ENCODE results near the gene ROR1.
A peak's percentile ranks its signal among the peaks of the same experiment; 100 is the strongest.

The ROR1 gene

GRCh38 chr1:64039390-64039926 lies 265.6 kb downstream of the ROR1 start (continued):
- peak; percentile 62 for TF ChIP-seq PATZ1 (tag by site-specific recombination; IDR thresholded peaks at IDR 0.05)
- no peak for TF ChIP-seq ZNF404 (tag by site-specific recombination; IDR thresholded peaks at IDR 0.05)
- no peak for TF ChIP-seq ZNF362 (tag by site-specific recombination; IDR thresholded peaks at IDR 0.05)
- TF ChIP-seq, protein P1, sequence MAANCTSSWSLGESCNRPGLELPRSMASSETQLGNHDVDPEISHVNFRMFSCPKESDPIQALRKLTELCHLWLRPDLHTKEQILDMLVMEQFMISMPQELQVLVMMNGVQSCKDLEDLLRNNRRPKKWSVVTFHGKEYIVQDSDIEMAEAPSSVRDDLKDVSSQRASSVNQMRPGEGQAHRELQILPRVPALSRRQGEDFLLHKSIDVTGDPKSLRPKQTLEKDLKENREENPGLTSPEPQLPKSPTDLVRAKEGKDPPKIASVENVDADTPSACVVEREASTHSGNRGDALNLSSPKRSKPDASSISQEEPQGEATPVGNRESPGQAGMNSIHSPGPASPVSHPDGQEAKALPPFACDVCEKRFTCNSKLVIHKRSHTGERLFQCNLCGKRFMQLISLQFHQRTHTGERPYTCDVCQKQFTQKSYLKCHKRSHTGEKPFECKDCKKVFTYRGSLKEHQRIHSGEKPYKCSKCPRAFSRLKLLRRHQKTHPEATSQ (tag by site-specific recombination; IDR thresholded peaks at IDR 0.05): no peak
- TF ChIP-seq ZBTB6 (tag by site-specific recombination; IDR thresholded peaks at IDR 0.05): no peak
- TF ChIP-seq, protein P2, sequence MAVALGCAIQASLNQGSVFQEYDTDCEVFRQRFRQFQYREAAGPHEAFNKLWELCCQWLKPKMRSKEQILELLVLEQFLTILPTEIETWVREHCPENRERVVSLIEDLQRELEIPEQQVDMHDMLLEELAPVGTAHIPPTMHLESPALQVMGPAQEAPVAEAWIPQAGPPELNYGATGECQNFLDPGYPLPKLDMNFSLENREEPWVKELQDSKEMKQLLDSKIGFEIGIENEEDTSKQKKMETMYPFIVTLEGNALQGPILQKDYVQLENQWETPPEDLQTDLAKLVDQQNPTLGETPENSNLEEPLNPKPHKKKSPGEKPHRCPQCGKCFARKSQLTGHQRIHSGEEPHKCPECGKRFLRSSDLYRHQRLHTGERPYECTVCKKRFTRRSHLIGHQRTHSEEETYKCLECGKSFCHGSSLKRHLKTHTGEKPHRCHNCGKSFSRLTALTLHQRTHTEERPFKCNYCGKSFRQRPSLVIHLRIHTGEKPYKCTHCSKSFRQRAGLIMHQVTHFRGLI (tag by site-specific recombination; IDR thresholded peaks at IDR 0.05): peak; percentile 53; the same call in 1 of the 2 replicates
- TF ChIP-seq ZNF521 (tag by site-specific recombination; IDR thresholded peaks at IDR 0.05): no peak
- TF ChIP-seq, protein P3, sequence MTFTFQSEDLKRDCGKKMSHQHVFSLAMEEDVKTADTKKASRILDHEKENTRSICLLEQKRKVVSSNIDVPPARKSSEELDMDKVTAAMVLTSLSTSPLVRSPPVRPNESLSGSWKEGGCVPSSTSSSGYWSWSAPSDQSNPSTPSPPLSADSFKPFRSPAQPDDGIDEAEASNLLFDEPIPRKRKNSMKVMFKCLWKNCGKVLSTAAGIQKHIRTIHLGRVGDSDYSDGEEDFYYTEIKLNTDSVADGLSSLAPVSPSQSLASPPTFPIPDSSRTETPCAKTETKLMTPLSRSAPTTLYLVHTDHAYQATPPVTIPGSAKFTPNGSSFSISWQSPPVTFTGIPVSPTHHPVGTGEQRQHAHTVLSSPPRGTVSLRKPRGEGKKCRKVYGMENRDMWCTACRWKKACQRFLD (tag by site-specific recombination; IDR thresholded peaks at IDR 0.05): no peak
- TF ChIP-seq ZNF324 (tag by site-specific recombination; IDR thresholded peaks at IDR 0.05): peak; percentile 75
- TF ChIP-seq ZNF529 (tag by site-specific recombination; IDR thresholded peaks at IDR 0.05; ENCODE audit: insufficient replicate concordance): no peak
- peak; percentile 95 for TF ChIP-seq ZNF600 (tag by site-specific recombination; IDR thresholded peaks at IDR 0.05)
- TF ChIP-seq YY1 (tag by site-specific recombination; IDR thresholded peaks at IDR 0.05): no peak
- peak; percentile 49 for TF ChIP-seq ZNF335 (tag by site-specific recombination; conservative IDR thresholded peaks at IDR 0.05)
- TF ChIP-seq ZNF555 (tag by site-specific recombination; conservative IDR thresholded peaks at IDR 0.05): no peak
- TF ChIP-seq ZNF394 (tag by site-specific recombination; IDR thresholded peaks at IDR 0.05; ENCODE audit: borderline replicate concordance): peak; percentile 74; the same call in 1 of the 2 replicates
- no peak for TF ChIP-seq ZNF132 (tag by site-specific recombination; IDR thresholded peaks at IDR 0.05; ENCODE audit: borderline replicate concordance)
- TF ChIP-seq, protein P4, sequence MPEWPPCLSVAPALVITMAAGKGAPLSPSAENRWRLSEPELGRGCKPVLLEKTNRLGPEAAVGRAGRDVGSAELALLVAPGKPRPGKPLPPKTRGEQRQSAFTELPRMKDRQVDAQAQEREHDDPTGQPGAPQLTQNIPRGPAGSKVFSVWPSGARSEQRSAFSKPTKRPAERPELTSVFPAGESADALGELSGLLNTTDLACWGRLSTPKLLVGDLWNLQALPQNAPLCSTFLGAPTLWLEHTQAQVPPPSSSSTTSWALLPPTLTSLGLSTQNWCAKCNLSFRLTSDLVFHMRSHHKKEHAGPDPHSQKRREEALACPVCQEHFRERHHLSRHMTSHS (tag by site-specific recombination; IDR thresholded peaks at IDR 0.05): no peak
- TF ChIP-seq ZNF837 (tag by site-specific recombination; IDR thresholded peaks at IDR 0.05): no peak
- no peak for TF ChIP-seq ZNF777 (tag by site-specific recombination; IDR thresholded peaks at IDR 0.05; ENCODE audit: borderline replicate concordance)
- TF ChIP-seq ZNF398 (tag by site-specific recombination; IDR thresholded peaks at IDR 0.05): no peak
- TF ChIP-seq ZNF791 (tag by site-specific recombination; IDR thresholded peaks at IDR 0.05): no peak
- TF ChIP-seq ZNF174 (tag by site-specific recombination; IDR thresholded peaks at IDR 0.05): no peak
- no peak for TF ChIP-seq ZNF624 (tag by site-specific recombination; IDR thresholded peaks at IDR 0.05)
- peak; percentile 97 for TF ChIP-seq ZNF692 (tag by site-specific recombination; IDR thresholded peaks at IDR 0.05)
- TF ChIP-seq ZNF785 (tag by site-specific recombination; IDR thresholded peaks at IDR 0.05): no peak
- TF ChIP-seq ZNF76 (tag by site-specific recombination; IDR thresholded peaks at IDR 0.05; ENCODE audit: borderline replicate concordance, low read depth): no peak
- no peak for TF ChIP-seq ZNF701 (tag by site-specific recombination; IDR thresholded peaks at IDR 0.05)

All from HEK293 (cell line).